Activated CD4-positive, alpha-beta T cell treated with anti-CD3 and anti-CD28 coated beads, Interleukin-2, amount 50 U/mL, for 24 hours (primary cell): ENCODE data around the gene PTPN7.
"Not testable (repeated sequence)": the region's sequence is repeated elsewhere in the genome, so short reads cannot be mapped to it uniquely, and the experiment has no call there.

Experiments
- DNase-seq, 2 donors: peaks; one replicate each; pipeline ENCODE4 v3.0.0-alpha.2; 2020; ENCODE audit warnings: low read depth in 1 of 2, low spot score in 1 of 2

The PTPN7 gene

GRCh38 chr1:202160377-202160940 is at the start of gene PTPN7:
TSS of gene PTPN7 (minus strand) at chr1:202160602. CDS start at chr1:202159402, 1,200 bp downstream.
- peak; percentile 73 to 83 for DNase-seq

- DNase-seq = no peak
These were observed 48.0 kb upstream of the PTPN7 start for GRCh38 chr1:202208351-202208857.

GRCh38 chr1:202207292-202207691 is 46.9 kb upstream of the PTPN7 start:
- no peak for DNase-seq

- DNase-seq = no peak
These were observed 45.3 kb upstream of the PTPN7 start for GRCh38 chr1:202205523-202206190.

- no peak for DNase-seq
These were observed 43.7 kb upstream of the PTPN7 start for GRCh38 chr1:202204065-202204464.

GRCh38 chr1:202203238-202204039 is 43.0 kb upstream of the PTPN7 start:
- DNase-seq = no peak

GRCh38 chr1:202202500-202203168 is 42.2 kb upstream of the PTPN7 start:
- no peak for DNase-seq

GRCh38 chr1:202201971-202202370 is 41.6 kb upstream of the PTPN7 start:
- DNase-seq = no peak

- no peak for DNase-seq
These were observed 40.9 kb upstream of the PTPN7 start for GRCh38 chr1:202201266-202201665.

GRCh38 chr1:202200669-202201068 is 40.3 kb upstream of the PTPN7 start:
- DNase-seq = no peak

GRCh38 chr1:202200112-202200548 is 39.7 kb upstream of the PTPN7 start:
- no peak for DNase-seq

- DNase-seq = no peak
These were observed 38.9 kb upstream of the PTPN7 start for GRCh38 chr1:202199040-202199889.

GRCh38 chr1:202198366-202198724 is 37.9 kb upstream of the PTPN7 start:
- DNase-seq = no peak

GRCh38 chr1:202197653-202198365 is 37.4 kb upstream of the PTPN7 start:
- DNase-seq = no peak

GRCh38 chr1:202194328-202194648 is 33.9 kb upstream of the PTPN7 start:
- no peak for DNase-seq

- DNase-seq = no peak
These were observed 33.4 kb upstream of the PTPN7 start, which contains the start of gene LGR6 for GRCh38 chr1:202193614-202194327. TSS of gene LGR6 (plus strand) at chr1:202193799. CDS start at chr1:202193990, 191 bp downstream.

- DNase-seq = peak in 1 of 2 donors; percentile 22
These were observed 32.6 kb upstream of the PTPN7 start for GRCh38 chr1:202192770-202193613.

- DNase-seq = not testable (repeated sequence)
These were observed 31.0 kb upstream of the PTPN7 start for GRCh38 chr1:202191391-202191790.
